Mesenchymal stem cell (in vitro differentiated cells and primary cell): ENCODE measurements around the gene MYLIP.

Source experiments
- DNase-seq: peaks from one replicate; pipeline ENCODE4 v3.0.0-alpha.2; 2013
- H2AFZ ChIP-seq: one replicate; pipeline ENCODE4 v1.6.1; 2013; ENCODE audit warnings: low read depth, mild to moderate bottlenecking, control low read depth, inconsistent platforms, low read length, moderate library complexity
- H2AK5ac ChIP-seq: 2 replicates; pipeline ENCODE4 v1.6.1; 2013; ENCODE audit warnings: low read length, moderate library complexity, mild to moderate bottlenecking, inconsistent platforms; ENCODE audit not compliant: severe bottlenecking
- H2BK120ac ChIP-seq: one replicate; pipeline ENCODE4 v1.6.1; 2013; ENCODE audit warnings: low read depth, mild to moderate bottlenecking, inconsistent platforms, low read length, moderate library complexity
- H2BK12ac ChIP-seq, 2 experiments: one replicate each; pipeline ENCODE4 v1.6.1; 2013; ENCODE audit warnings: inconsistent platforms in 2 of 2, low read length in 2 of 2, mild to moderate bottlenecking in 2 of 2, moderate library complexity in 2 of 2, control low read depth in 1 of 2
- H2BK15ac ChIP-seq: one replicate; pipeline ENCODE4 v1.6.1; 2013; ENCODE audit warnings: mild to moderate bottlenecking, low read depth, inconsistent platforms; ENCODE audit not compliant: poor library complexity, severe bottlenecking
- H2BK5ac ChIP-seq: 2 replicates; pipeline ENCODE4 v1.6.1; 2013; ENCODE audit warnings: low read depth, mild to moderate bottlenecking, low read length, control low read depth, inconsistent platforms; ENCODE audit not compliant: poor library complexity, severe bottlenecking
- H3K14ac ChIP-seq, 2 experiments: one replicate each; pipeline ENCODE4 v1.6.1; 2013; ENCODE audit warnings: inconsistent platforms in 2 of 2, low read length in 2 of 2, control low read depth in 1 of 2, mild to moderate bottlenecking in 1 of 2, moderate library complexity in 1 of 2
- H3K18ac ChIP-seq, 2 experiments: one replicate each; pipeline ENCODE4 v1.6.1; 2013; ENCODE audit warnings: inconsistent platforms in 2 of 2, low read length in 2 of 2, control low read depth in 1 of 2, low read depth in 1 of 2, mild to moderate bottlenecking in 1 of 2
- H3K23ac ChIP-seq, 2 experiments: one replicate each; pipeline ENCODE4 v1.6.1; 2013; ENCODE audit warnings: inconsistent platforms in 2 of 2, low read length in 2 of 2, mild to moderate bottlenecking in 2 of 2, moderate library complexity in 2 of 2, control low read depth in 1 of 2
- H3K27ac ChIP-seq: 2 replicates; pipeline ENCODE4 v1.5.1; 2013; ENCODE audit warnings: mild to moderate bottlenecking, moderate library complexity, low read length, control low read depth, inconsistent platforms; ENCODE audit not compliant: poor library complexity, severe bottlenecking
- H3K27me3 ChIP-seq, 2 experiments: 2 replicates each; pipeline versions ENCODE4 v1.6.1 to v1.7.0; 2013; ENCODE audit warnings: low read length in 2 of 2, mild to moderate bottlenecking in 2 of 2, moderate library complexity in 2 of 2, control low read depth in 1 of 2, inconsistent platforms in 1 of 2; ENCODE audit not compliant: control insufficient read depth in 1 of 2, insufficient read depth in 1 of 2
- H3K36me3 ChIP-seq, 2 experiments: 2 replicates each; pipeline versions ENCODE4 v1.6.1 to v1.7.0; 2013; ENCODE audit warnings: low read length in 2 of 2, control low read depth in 1 of 2, inconsistent platforms in 1 of 2, low read depth in 1 of 2, mild to moderate bottlenecking in 1 of 2; ENCODE audit not compliant: insufficient read depth in 2 of 2, control insufficient read depth in 1 of 2
- H3K4ac ChIP-seq, 2 experiments: one replicate each; pipeline ENCODE4 v1.6.1; 2013; ENCODE audit warnings: inconsistent platforms in 2 of 2, low read length in 2 of 2, mild to moderate bottlenecking in 2 of 2, moderate library complexity in 2 of 2, control low read depth in 1 of 2, low read depth in 1 of 2
- H3K4me1 ChIP-seq: 2 replicates; pipeline ENCODE4 v1.6.1; 2013; ENCODE audit warnings: low read depth, low read length, control low read depth; ENCODE audit not compliant: control insufficient read depth, insufficient read depth
- H3K4me2 ChIP-seq: 2 replicates; pipeline ENCODE4 v1.6.1; 2013; ENCODE audit warnings: low read length, mild to moderate bottlenecking, inconsistent platforms; ENCODE audit not compliant: poor library complexity, severe bottlenecking
- H3K4me3 ChIP-seq, 2 experiments: 2 replicates each; pipeline versions ENCODE4 v1.5.1 to v1.7.0; 2013; ENCODE audit warnings: low read length in 2 of 2, mild to moderate bottlenecking in 2 of 2, control low read depth in 1 of 2, low read depth in 1 of 2; ENCODE audit not compliant: insufficient read depth in 1 of 2
- H3K79me1 ChIP-seq: replicated peaks from 2 replicates; pipeline ENCODE4 v1.6.1; 2013; ENCODE audit warnings: mild to moderate bottlenecking, control low read depth, low read length, inconsistent platforms; ENCODE audit not compliant: poor library complexity, severe bottlenecking
- H3K9ac ChIP-seq: 2 replicates; pipeline ENCODE4 v1.7.0; 2013; ENCODE audit warnings: mild to moderate bottlenecking, low read length, moderate library complexity
- H3K9me3 ChIP-seq: 2 replicates; pipeline ENCODE4 v1.7.0; 2013; ENCODE audit warnings: mild to moderate bottlenecking, low read length; ENCODE audit not compliant: control insufficient read depth
- H4K8ac ChIP-seq: one replicate; pipeline ENCODE4 v1.6.1; 2013; ENCODE audit warnings: inconsistent platforms, mild to moderate bottlenecking, low read length, moderate library complexity
- H4K91ac ChIP-seq: one replicate; pipeline ENCODE4 v1.6.1; 2013; ENCODE audit warnings: mild to moderate bottlenecking, low read length, inconsistent platforms
- WGBS: methylation state at CpG from one replicate; pipeline ENCODE4 v1.1.7; 2013; ENCODE audit warnings: mixed read lengths; 5-methylcytosine and 5-hydroxymethylcytosine counted together

Gene MYLIP

GRCh38 chr6:16092990-16093389 is 35.9 kb upstream of the MYLIP start:
- 100% methylated on average over 1 of the region's 5 CpGs for WGBS
- no peak overlapping the region for H3K9ac ChIP-seq
- H3K27me3 ChIP-seq: peaks cover 0 to 5% of the 10 kb centered on the region in 2 experiments
- H2AK5ac ChIP-seq: no peak overlapping the region
- H3K79me1 ChIP-seq: no peaks in the 10 kb centered on the region
- H3K23ac ChIP-seq: no peak overlapping the region
- no peak overlapping the region for H2AFZ ChIP-seq
- H3K4me2 ChIP-seq: no peak overlapping the region
- H2BK12ac ChIP-seq: no peak overlapping the region
- DNase-seq: no peak
- no peaks in the 10 kb centered on the region for H3K9me3 ChIP-seq
- no peak overlapping the region for H2BK120ac ChIP-seq
- H3K36me3 ChIP-seq: no peaks in the 10 kb centered on the region
- no peak overlapping the region for H3K4me3 ChIP-seq
- no peak overlapping the region for H2BK5ac ChIP-seq
- H2BK15ac ChIP-seq: no peak overlapping the region
- no peak overlapping the region for H3K18ac ChIP-seq
- no peak overlapping the region for H3K27ac ChIP-seq
- no peaks in the 10 kb centered on the region for H3K4me1 ChIP-seq
- H3K14ac ChIP-seq: no peak overlapping the region
- H4K91ac ChIP-seq: no peak overlapping the region
- H3K4ac ChIP-seq: no peak overlapping the region
- H4K8ac ChIP-seq: no peak overlapping the region

GRCh38 chr6:16095180-16095579 is 33.7 kb upstream of the MYLIP start:
- no peak overlapping the region for H3K23ac ChIP-seq
- H3K18ac ChIP-seq: no peak overlapping the region
- no peak overlapping the region for H2BK15ac ChIP-seq
- H3K27me3 ChIP-seq: peaks cover 0 to 3% of the 10 kb centered on the region in 2 experiments
- no peaks in the 10 kb centered on the region for H3K79me1 ChIP-seq
- no peak overlapping the region for H4K91ac ChIP-seq
- H2AFZ ChIP-seq: no peak overlapping the region
- no peak overlapping the region for H3K14ac ChIP-seq
- no peak overlapping the region for H4K8ac ChIP-seq
- H3K36me3 ChIP-seq: no peaks in the 10 kb centered on the region
- no peak overlapping the region for H2BK120ac ChIP-seq
- H2AK5ac ChIP-seq: no peak overlapping the region
- no peak for DNase-seq
- no peak overlapping the region for H3K4ac ChIP-seq
- WGBS: 87% methylated on average over 5 of the region's 6 CpGs
- H3K9ac ChIP-seq: no peak overlapping the region
- no peaks in the 10 kb centered on the region for H3K4me1 ChIP-seq
- H3K9me3 ChIP-seq: no peaks in the 10 kb centered on the region
- no peak overlapping the region for H2BK12ac ChIP-seq
- no peak overlapping the region for H3K4me3 ChIP-seq
- H3K27ac ChIP-seq: no peak overlapping the region
- H2BK5ac ChIP-seq: no peak overlapping the region
- no peak overlapping the region for H3K4me2 ChIP-seq

- H2BK15ac ChIP-seq: no peak overlapping the region
Observed at GRCh38 chr6:16097382-16098171, 31.3 kb upstream of the MYLIP start.

GRCh38 chr6:16098211-16098610 is 30.7 kb upstream of the MYLIP start:
- Histone ChIP-seq H2BK12ac (no peak overlapping the region), H2AFZ (no peak overlapping the region), H3K4me2 (no peak overlapping the region), H4K91ac (no peak overlapping the region), H3K9ac (no peak overlapping the region), H3K14ac (no peak overlapping the region), H3K79me1 (no peaks in the 10 kb centered on the region), H3K18ac (no peak overlapping the region), H2BK120ac (no peak overlapping the region), H3K23ac (no peak overlapping the region), H2BK5ac (no peak overlapping the region), H3K27me3 (peaks cover 0 to 5% of the 10 kb centered on the region in 2 experiments), H3K27ac (no peak overlapping the region), H3K9me3 (no peaks in the 10 kb centered on the region), H3K4me1 (no peaks in the 10 kb centered on the region), H3K4me3 (no peak overlapping the region), H3K4ac (no peak overlapping the region), H2AK5ac (no peak overlapping the region), H2BK15ac (no peak overlapping the region), H3K36me3 (no peaks in the 10 kb centered on the region), H4K8ac (no peak overlapping the region)
- WGBS: 91% methylated on average over 5 of the region's 5 CpGs
- DNase-seq: no peak

More at GRCh38 chr6:16097382-16098171, 31.3 kb upstream of the MYLIP start:
- H2AFZ ChIP-seq: no peak overlapping the region
- H3K4ac ChIP-seq: no peak overlapping the region
- H3K23ac ChIP-seq: no peak overlapping the region
- no peak overlapping the region for H2BK12ac ChIP-seq
- no peak overlapping the region for H2AK5ac ChIP-seq
- no peak overlapping the region for H3K14ac ChIP-seq
- no peak overlapping the region for H3K18ac ChIP-seq
- no peak overlapping the region for H2BK5ac ChIP-seq
- H3K79me1 ChIP-seq: no peaks in the 10 kb centered on the region
- no peaks in the 10 kb centered on the region for H3K9me3 ChIP-seq
- 86% methylated on average over 4 of the region's 6 CpGs for WGBS
- no peak overlapping the region for H3K27ac ChIP-seq
- no peaks in the 10 kb centered on the region for H3K36me3 ChIP-seq
- H4K8ac ChIP-seq: no peak overlapping the region
- no peak overlapping the region for H4K91ac ChIP-seq
- no peak overlapping the region for H3K9ac ChIP-seq
- no peak overlapping the region for H3K4me2 ChIP-seq
- H2BK120ac ChIP-seq: peak overlapping the region; percentile 34
- peaks cover 0 to 5% of the 10 kb centered on the region in 2 experiments for H3K27me3 ChIP-seq
- H3K4me3 ChIP-seq: no peak overlapping the region
- no peaks in the 10 kb centered on the region for H3K4me1 ChIP-seq
- DNase-seq: no peak
